BLaER1 treated with 17β-estradiol and CSF1 and Interleukin-3, amounts not matched to agents 10 nM and 100 nM (cell line): ENCODE measurements around the gene NEUROD4.

ENCODE experiments used
- H3K27ac ChIP-seq, 11 experiments: shearing (Covaris generic); formaldehyde crosslinking; 2 replicates each; pipeline ENCODE4 v1.8.1; 2022
- H3K27me3 ChIP-seq, 11 experiments: shearing (Covaris generic); formaldehyde crosslinking; 2 replicates each; pipeline ENCODE4 v1.8.1; 2022
- H3K36me3 ChIP-seq, 11 experiments: shearing (Covaris generic); formaldehyde crosslinking; 2 replicates each; pipeline ENCODE4 v1.8.1; 2022
- H3K4me1 ChIP-seq, 10 experiments: shearing (Covaris generic); formaldehyde crosslinking; 2 replicates each; pipeline ENCODE4 v1.8.1; 2022
- H3K4me2 ChIP-seq, 11 experiments: shearing (Covaris generic); formaldehyde crosslinking; 2 replicates each; pipeline ENCODE4 v1.8.1; 2022
- H3K4me3 ChIP-seq, 10 experiments: shearing (Covaris generic); formaldehyde crosslinking; 2 replicates each; pipeline ENCODE4 v1.8.1; 2022
- H3K9ac ChIP-seq, 11 experiments: shearing (Covaris generic); formaldehyde crosslinking; 2 replicates each; pipeline ENCODE4 v1.8.1; 2022
- H3K9me3 ChIP-seq, 11 experiments: shearing (Covaris generic); formaldehyde crosslinking; replicated peaks in 1 of 11; 2 replicates each; pipeline ENCODE4 v1.8.1; 2022
- H4K20me1 ChIP-seq, 11 experiments: shearing (Covaris generic); formaldehyde crosslinking; 2 replicates each; pipeline ENCODE4 v1.8.1; 2022
- Cebpa-rat ChIP-seq, 11 experiments: shearing (Covaris generic); IDR thresholded peaks; 2 replicates each; pipeline ENCODE4 v1.8.1; 2022

The NEUROD4 gene, protein sequence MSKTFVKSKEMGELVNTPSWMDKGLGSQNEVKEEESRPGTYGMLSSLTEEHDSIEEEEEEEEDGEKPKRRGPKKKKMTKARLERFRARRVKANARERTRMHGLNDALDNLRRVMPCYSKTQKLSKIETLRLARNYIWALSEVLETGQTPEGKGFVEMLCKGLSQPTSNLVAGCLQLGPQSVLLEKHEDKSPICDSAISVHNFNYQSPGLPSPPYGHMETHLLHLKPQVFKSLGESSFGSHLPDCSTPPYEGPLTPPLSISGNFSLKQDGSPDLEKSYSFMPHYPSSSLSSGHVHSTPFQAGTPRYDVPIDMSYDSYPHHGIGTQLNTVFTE

DNA sequence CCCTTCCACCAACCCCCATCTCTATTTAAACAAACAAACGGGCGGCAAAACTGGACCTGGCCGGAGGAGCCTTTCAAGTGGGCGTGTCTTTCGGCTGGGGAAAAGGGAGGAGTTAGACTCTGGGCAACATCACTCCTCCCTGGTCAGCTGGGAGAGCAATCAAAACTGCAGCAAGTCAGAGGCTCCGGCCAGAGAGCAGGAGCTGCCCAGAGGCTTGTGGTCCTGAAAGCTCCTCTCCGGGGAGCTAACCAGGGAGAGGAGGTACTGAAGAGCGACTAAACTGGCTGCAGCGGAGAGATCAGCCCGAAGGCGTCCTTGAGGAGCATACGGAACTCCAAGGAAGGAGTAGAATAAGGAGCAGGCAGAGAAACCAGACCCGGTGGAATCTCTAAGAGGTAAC, at the start of gene NEUROD4:
Gene NEUROD4, plus strand, starts transcription at position 191 of the 400 bp plus-strand sequence. CDS start 6,466 bp downstream, outside the sequence.
- Histone ChIP-seq H3K27ac (no peak within 1 kb of the TSS), H3K27me3 (no peaks in the 10 kb centered on the region; a peak in 1 of 22 replicates), H4K20me1 (no peaks in the 10 kb centered on the region), H3K4me2 (no peak within 1 kb of the TSS), H3K9ac (no peak within 1 kb of the TSS), H3K4me1 (peaks cover 0 to 9% (median 7%) of the 10 kb centered on the region in 10 experiments; a peak in 12 of 20 replicates), H3K36me3 (no peaks in the 10 kb centered on the region), H3K4me3 (no peak within 1 kb of the TSS), H3K9me3 (peaks cover 0 to under 1% (median 0%) of the 10 kb centered on the region in 11 experiments; a peak in 1 of 22 replicates)
- no peak for TF ChIP-seq Cebpa-rat (IDR thresholded peaks at IDR 0.05)

DNA sequence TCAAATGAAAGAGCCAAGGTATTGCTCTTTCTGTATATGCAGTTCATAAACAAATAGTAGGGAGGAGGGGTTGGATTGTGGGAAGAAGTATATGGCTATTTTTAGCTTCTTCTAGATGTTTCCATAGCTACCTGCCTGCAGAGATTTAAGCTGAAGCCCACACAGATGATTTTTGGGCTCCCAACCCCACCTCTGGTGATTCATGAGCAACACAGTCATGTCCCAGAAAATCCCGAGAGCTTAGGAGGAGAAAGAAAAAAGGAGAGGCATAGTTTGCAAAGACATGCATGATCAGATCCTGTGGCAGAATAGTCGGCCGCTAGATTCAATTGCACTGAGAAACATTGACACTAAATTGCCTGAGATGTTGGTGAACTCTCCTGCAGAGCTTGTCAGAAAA, 49.0 kb upstream of the NEUROD4 start:
- Histone ChIP-seq H3K9me3 (no peaks in the 10 kb centered on the region), H3K9ac (no peak overlapping the region), H4K20me1 (no peaks in the 10 kb centered on the region), H3K36me3 (no peaks in the 10 kb centered on the region), H3K27ac (no peak overlapping the region), H3K4me2 (no peak overlapping the region), H3K4me3 (no peak overlapping the region), H3K27me3 (no peaks in the 10 kb centered on the region), H3K4me1 (peaks cover 0 to 14% (median 10%) of the 10 kb centered on the region in 10 experiments; a peak in 9 of 20 replicates)
- TF ChIP-seq Cebpa-rat (IDR thresholded peaks at IDR 0.05) = no peak

DNA sequence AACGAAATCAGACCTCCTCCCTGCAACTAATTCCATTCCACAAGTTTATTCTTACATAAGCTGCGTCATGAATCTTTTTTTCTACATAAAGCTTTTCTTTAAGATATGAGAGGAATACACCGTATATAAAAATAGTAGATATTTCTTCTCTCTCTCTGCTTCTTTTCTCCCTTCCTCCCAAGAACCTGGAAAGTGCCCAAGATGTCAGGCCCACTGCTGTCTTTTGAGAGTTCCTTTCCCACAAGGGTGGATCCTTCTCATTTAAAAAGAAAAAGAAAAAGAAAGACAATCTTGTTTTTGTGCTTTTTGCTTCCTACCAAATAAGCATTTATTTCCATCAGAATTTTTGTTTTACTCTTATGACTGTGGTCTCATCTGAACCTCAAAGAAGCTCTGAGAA, 46.2 kb upstream of the NEUROD4 start:
- H3K4me3 ChIP-seq = no peak overlapping the region
- H3K9me3 ChIP-seq = no peaks in the 10 kb centered on the region
- H4K20me1 ChIP-seq = no peaks in the 10 kb centered on the region
- peaks cover 0 to under 1% (median 0%) of the 10 kb centered on the region in 10 experiments; a peak in 1 of 20 replicates for H3K4me1 ChIP-seq
- H3K4me2 ChIP-seq = no peak overlapping the region
- no peak overlapping the region for H3K9ac ChIP-seq
- no peak overlapping the region for H3K27ac ChIP-seq
- H3K27me3 ChIP-seq = no peaks in the 10 kb centered on the region
- no peaks in the 10 kb centered on the region for H3K36me3 ChIP-seq
- TF ChIP-seq Cebpa-rat (IDR thresholded peaks at IDR 0.05) = no peak

DNA sequence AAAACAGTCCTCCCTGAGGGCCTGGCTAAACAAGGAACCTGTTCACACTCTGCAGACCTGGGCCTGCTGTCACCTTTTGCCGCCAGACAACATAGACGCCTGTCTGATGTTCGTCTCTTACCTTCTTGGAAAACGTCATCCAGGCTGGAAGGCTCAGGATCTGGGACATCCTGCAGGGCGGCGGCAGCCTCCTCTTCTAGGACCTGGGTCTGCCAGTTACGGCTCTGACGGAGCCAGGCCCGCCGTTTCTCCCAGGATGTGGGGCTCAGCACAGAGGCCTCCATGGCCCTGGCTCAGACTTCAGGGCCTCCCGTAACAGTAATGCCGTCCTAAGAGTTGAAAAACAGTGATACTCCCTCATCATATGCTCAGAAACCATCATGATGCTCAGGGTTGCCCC, 45.5 kb upstream of the NEUROD4 start:
- H3K9ac ChIP-seq = no peak overlapping the region
- TF ChIP-seq Cebpa-rat (IDR thresholded peaks at IDR 0.05) = no peak
- no peaks in the 10 kb centered on the region for H3K4me1 ChIP-seq
- H3K27ac ChIP-seq = no peak overlapping the region
- no peaks in the 10 kb centered on the region for H3K27me3 ChIP-seq
- H3K4me2 ChIP-seq = no peak overlapping the region
- H4K20me1 ChIP-seq = no peaks in the 10 kb centered on the region
- no peaks in the 10 kb centered on the region for H3K36me3 ChIP-seq
- no peaks in the 10 kb centered on the region for H3K9me3 ChIP-seq
- no peak overlapping the region for H3K4me3 ChIP-seq

DNA sequence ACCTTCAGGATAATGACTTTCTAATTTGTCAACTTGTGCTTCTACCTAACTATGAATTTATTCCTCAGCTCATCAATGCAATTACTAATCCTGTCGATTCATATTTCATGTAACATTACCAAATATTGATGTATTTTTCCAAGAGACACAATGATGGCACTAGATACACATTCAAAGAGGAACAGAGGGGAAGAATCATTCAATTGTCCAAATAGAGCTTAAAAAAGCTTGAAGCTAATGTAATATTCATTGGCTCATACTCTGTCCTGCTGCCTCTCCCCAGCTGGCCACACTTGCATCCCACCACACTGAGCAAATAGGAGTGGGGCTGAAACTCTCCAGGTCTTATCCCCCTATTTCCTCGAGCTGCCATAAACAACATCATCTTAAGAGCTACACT, 44.5 kb upstream of the NEUROD4 start:
- Histone ChIP-seq H3K4me1 (no peaks in the 10 kb centered on the region), H3K27ac (no peak overlapping the region), H3K9me3 (no peaks in the 10 kb centered on the region), H4K20me1 (no peaks in the 10 kb centered on the region), H3K27me3 (no peaks in the 10 kb centered on the region), H3K9ac (no peak overlapping the region), H3K4me2 (no peak overlapping the region), H3K36me3 (no peaks in the 10 kb centered on the region), H3K4me3 (no peak overlapping the region)
- no peak for TF ChIP-seq Cebpa-rat (IDR thresholded peaks at IDR 0.05)

DNA sequence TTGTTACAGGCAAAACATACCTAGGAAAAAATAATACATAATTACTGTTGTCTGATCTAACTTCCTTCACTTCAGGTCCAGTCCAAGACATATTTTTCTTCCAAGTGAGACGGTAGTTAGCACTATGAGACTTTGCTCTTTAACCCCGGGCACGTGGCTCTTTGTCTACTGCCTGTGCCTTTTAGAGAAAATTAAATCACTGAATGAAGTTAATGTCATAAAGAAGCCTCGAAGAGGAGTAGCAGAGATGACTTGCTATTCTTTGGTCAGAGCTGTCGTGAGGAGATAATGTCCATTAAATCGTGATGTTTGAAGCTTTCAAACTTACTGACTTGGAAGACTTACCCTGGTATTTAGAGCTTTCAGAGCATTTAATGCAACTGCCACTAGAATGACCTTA, 43.9 kb upstream of the NEUROD4 start:
- H3K27me3 ChIP-seq = no peaks in the 10 kb centered on the region

DNA sequence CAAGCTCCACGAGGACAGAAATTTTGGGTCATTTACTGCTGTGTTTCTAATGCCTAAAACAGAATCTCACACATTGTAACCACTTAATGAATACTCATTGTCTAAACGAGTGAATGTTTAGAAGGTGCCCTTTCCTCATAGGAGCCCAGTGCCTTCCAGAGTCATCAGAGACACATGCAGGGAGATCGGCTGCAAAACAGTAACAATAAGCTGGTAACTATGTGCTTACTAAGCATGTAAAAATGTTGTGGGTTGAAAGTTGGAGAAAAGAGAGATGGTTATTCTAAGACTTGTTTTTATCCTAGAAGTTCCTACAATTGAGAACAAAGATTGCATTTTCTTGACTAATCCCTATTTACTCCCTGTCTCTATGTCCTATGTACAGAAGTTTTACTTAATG, 42.6 kb upstream of the NEUROD4 start:
- no peak for TF ChIP-seq Cebpa-rat (IDR thresholded peaks at IDR 0.05)
- no peaks in the 10 kb centered on the region for H3K9me3 ChIP-seq
- no peak overlapping the region for H3K4me3 ChIP-seq
- no peaks in the 10 kb centered on the region for H3K27me3 ChIP-seq
- no peak overlapping the region for H3K9ac ChIP-seq
- H3K4me2 ChIP-seq = no peak overlapping the region
- no peak overlapping the region for H3K27ac ChIP-seq
- no peaks in the 10 kb centered on the region for H3K4me1 ChIP-seq
- no peaks in the 10 kb centered on the region for H4K20me1 ChIP-seq
- no peaks in the 10 kb centered on the region for H3K36me3 ChIP-seq

More for the DNA sequence above, 43.9 kb upstream of the NEUROD4 start:
- no peak for TF ChIP-seq Cebpa-rat (IDR thresholded peaks at IDR 0.05)
- H3K4me2 ChIP-seq = no peak overlapping the region
- H3K27ac ChIP-seq = no peak overlapping the region
- H3K9ac ChIP-seq = no peak overlapping the region
- no peak overlapping the region for H3K4me3 ChIP-seq
- H3K9me3 ChIP-seq = no peaks in the 10 kb centered on the region
- H3K36me3 ChIP-seq = no peaks in the 10 kb centered on the region
- H3K4me1 ChIP-seq = no peaks in the 10 kb centered on the region
- no peaks in the 10 kb centered on the region for H4K20me1 ChIP-seq

DNA sequence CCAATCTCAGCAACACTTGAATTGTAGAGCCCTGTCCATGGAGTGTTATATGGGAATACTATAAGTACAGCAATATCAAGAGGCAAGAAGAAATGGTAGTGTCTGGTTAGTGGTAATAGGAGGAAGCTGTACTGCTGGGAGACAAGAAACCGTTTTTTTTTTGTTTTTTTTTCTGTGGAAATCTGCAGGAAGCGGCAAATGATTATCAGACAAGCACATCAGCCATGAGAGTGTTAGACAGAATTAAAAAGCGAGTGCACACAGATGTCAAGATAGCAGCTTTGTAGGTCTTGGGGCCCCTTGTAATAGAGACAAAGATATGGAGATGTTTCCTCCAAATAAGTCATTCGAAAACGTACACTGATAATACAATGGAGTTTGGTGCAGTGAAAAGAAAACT, 41.9 kb upstream of the NEUROD4 start:
- H3K4me2 ChIP-seq = no peak overlapping the region
- no peak overlapping the region for H3K4me3 ChIP-seq
- TF ChIP-seq Cebpa-rat (IDR thresholded peaks at IDR 0.05) = no peak
- no peaks in the 10 kb centered on the region for H4K20me1 ChIP-seq
- no peaks in the 10 kb centered on the region for H3K27me3 ChIP-seq
- H3K27ac ChIP-seq = no peak overlapping the region
- no peaks in the 10 kb centered on the region for H3K9me3 ChIP-seq
- H3K4me1 ChIP-seq = no peaks in the 10 kb centered on the region
- H3K9ac ChIP-seq = no peak overlapping the region
- no peaks in the 10 kb centered on the region for H3K36me3 ChIP-seq

DNA sequence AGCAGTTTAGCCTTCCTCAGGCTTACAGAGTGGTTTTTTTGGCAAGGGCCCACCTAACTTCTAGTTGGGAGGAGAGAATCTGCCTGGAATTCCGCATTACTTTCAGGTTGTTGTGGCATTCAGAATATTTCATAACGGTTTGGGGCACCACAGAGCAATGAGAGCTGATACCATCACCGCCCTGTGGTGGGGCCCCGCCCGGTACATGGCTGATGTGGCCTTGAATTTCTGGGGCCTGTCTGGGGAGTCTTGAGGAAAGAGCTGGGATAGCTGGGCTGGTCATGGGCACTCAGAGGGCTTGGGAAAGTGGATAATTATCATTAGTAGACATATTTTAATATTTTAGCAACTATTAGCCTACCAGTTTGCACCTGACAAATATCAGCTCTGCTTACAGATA, 39.4 kb upstream of the NEUROD4 start:
- H3K27me3 ChIP-seq = no peaks in the 10 kb centered on the region

DNA sequence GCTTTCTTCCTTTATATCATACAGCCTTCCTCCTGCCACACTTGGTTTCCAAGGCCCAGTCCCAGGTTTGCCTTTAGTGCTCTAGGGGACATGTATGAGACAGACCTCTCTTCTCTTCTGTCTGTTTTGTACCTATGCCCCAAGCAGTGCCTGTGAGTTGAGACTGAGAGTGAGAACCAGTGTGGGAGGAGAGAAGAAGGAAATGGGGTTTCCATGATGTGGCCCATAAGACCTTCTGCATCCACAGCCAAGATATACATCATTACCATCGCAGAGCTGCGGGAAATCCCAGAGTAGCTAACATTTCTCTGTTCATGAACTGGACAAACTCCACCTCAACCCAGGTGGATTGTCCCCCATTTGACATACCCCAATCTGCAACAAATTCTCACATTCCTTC, 38.0 kb upstream of the NEUROD4 start:
- Histone ChIP-seq H3K27me3 (no peaks in the 10 kb centered on the region), H3K4me2 (no peak overlapping the region), H3K27ac (no peak overlapping the region), H3K9ac (no peak overlapping the region), H4K20me1 (no peaks in the 10 kb centered on the region), H3K4me1 (peaks cover 15 to 20% (median 16%) of the 10 kb centered on the region in 10 experiments), H3K9me3 (peaks cover 0 to 13% (median 0%) of the 10 kb centered on the region in 11 experiments; a peak in 8 of 22 replicates), H3K4me3 (no peak overlapping the region), H3K36me3 (no peaks in the 10 kb centered on the region)
- TF ChIP-seq Cebpa-rat (IDR thresholded peaks at IDR 0.05) = no peak

More for the DNA sequence above, 39.4 kb upstream of the NEUROD4 start:
- TF ChIP-seq Cebpa-rat (IDR thresholded peaks at IDR 0.05) = no peak
- no peak overlapping the region for H3K4me3 ChIP-seq
- peaks cover 0 to 10% (median 0%) of the 10 kb centered on the region in 11 experiments; a peak in 5 of 22 replicates for H3K9me3 ChIP-seq
- H3K9ac ChIP-seq = no peak overlapping the region
- no peaks in the 10 kb centered on the region for H3K36me3 ChIP-seq
- H3K4me2 ChIP-seq = no peak overlapping the region
- no peaks in the 10 kb centered on the region for H4K20me1 ChIP-seq
- H3K4me1 ChIP-seq = peaks cover 13 to 18% (median 14%) of the 10 kb centered on the region in 10 experiments
- no peak overlapping the region for H3K27ac ChIP-seq
